Measurements from ENCODE around the gene GSDME.

The GSDME gene

GRCh38 chr7:24734306-24734705 is 23.0 kb downstream of the GSDME start:
- TF ChIP-seq FOXM1 (IDR thresholded peaks at IDR 0.05; ENCODE audit: borderline replicate concordance, low read depth) (no peak), NFIC (IDR thresholded peaks at IDR 0.05) (no peak), YY1 (IDR thresholded peaks at IDR 0.05; ENCODE audit: low read depth) (no peak), MAX (IDR thresholded peaks at IDR 0.05) (no peak), TEAD4 (IDR thresholded peaks at IDR 0.05) (no peak), ZBTB7A (IDR thresholded peaks at IDR 0.05; ENCODE audit: low read depth) (no peak), RAD21 (IDR thresholded peaks at IDR 0.05; ENCODE audit: low read depth) (no peak), EGR1 (IDR thresholded peaks at IDR 0.05) (no peak), REST (IDR thresholded peaks at IDR 0.05; ENCODE audit: low read depth) (no peak), TCF12 (IDR thresholded peaks at IDR 0.05; ENCODE audit: low read depth) (no peak), CEBPB (IDR thresholded peaks at IDR 0.05) (no peak), CREB1 (IDR thresholded peaks at IDR 0.05; ENCODE audit: low read depth) (no peak), EP300 (IDR thresholded peaks at IDR 0.05; ENCODE audit: borderline replicate concordance) (no peak), USF1 (IDR thresholded peaks at IDR 0.05) (no peak), TAF1 (IDR thresholded peaks at IDR 0.05; ENCODE audit: low read depth) (no peak)

- TF ChIP-seq EGR1 (IDR thresholded peaks at IDR 0.05) (no peak), RAD21 (IDR thresholded peaks at IDR 0.05; ENCODE audit: low read depth) (no peak), USF1 (IDR thresholded peaks at IDR 0.05) (no peak), MAX (IDR thresholded peaks at IDR 0.05) (no peak), REST (IDR thresholded peaks at IDR 0.05; ENCODE audit: low read depth) (no peak), TCF12 (IDR thresholded peaks at IDR 0.05; ENCODE audit: low read depth) (no peak), TEAD4 (IDR thresholded peaks at IDR 0.05) (no peak), FOXM1 (IDR thresholded peaks at IDR 0.05; ENCODE audit: borderline replicate concordance, low read depth) (no peak), EP300 (IDR thresholded peaks at IDR 0.05; ENCODE audit: borderline replicate concordance) (no peak), TAF1 (IDR thresholded peaks at IDR 0.05; ENCODE audit: low read depth) (no peak), NFIC (IDR thresholded peaks at IDR 0.05) (no peak), ZBTB7A (IDR thresholded peaks at IDR 0.05; ENCODE audit: low read depth) (no peak), YY1 (IDR thresholded peaks at IDR 0.05; ENCODE audit: low read depth) (no peak)
Measured at GRCh38 chr7:24733414-24734060, 23.7 kb downstream of the GSDME start.

- TF ChIP-seq CEBPB (IDR thresholded peaks at IDR 0.05) (no peak), NFIC (IDR thresholded peaks at IDR 0.05) (no peak), TEAD4 (IDR thresholded peaks at IDR 0.05) (no peak), USF1 (IDR thresholded peaks at IDR 0.05) (no peak), EP300 (IDR thresholded peaks at IDR 0.05; ENCODE audit: borderline replicate concordance) (no peak), CREB1 (IDR thresholded peaks at IDR 0.05; ENCODE audit: low read depth) (no peak), TCF12 (IDR thresholded peaks at IDR 0.05; ENCODE audit: low read depth) (no peak), MAX (IDR thresholded peaks at IDR 0.05) (no peak), TAF1 (IDR thresholded peaks at IDR 0.05; ENCODE audit: low read depth) (no peak), EGR1 (IDR thresholded peaks at IDR 0.05) (no peak)
Measured at GRCh38 chr7:24732646-24733413, 24.4 kb downstream of the GSDME start.

GRCh38 chr7:24731313-24731712 is 26.0 kb downstream of the GSDME start:
- no peak for TF ChIP-seq EGR1 (IDR thresholded peaks at IDR 0.05)
- no peak for TF ChIP-seq TCF12 (IDR thresholded peaks at IDR 0.05; ENCODE audit: low read depth)
- TF ChIP-seq EP300 (IDR thresholded peaks at IDR 0.05; ENCODE audit: borderline replicate concordance), result no peak
- no peak for TF ChIP-seq CEBPB (IDR thresholded peaks at IDR 0.05)
- TF ChIP-seq CREB1 (IDR thresholded peaks at IDR 0.05; ENCODE audit: low read depth), result no peak
- no peak for TF ChIP-seq MAX (IDR thresholded peaks at IDR 0.05)
- no peak for TF ChIP-seq REST (IDR thresholded peaks at IDR 0.05; ENCODE audit: low read depth)
- no peak for TF ChIP-seq USF1 (IDR thresholded peaks at IDR 0.05)
- no peak for TF ChIP-seq YY1 (IDR thresholded peaks at IDR 0.05; ENCODE audit: low read depth)
- no peak for TF ChIP-seq RAD21 (IDR thresholded peaks at IDR 0.05; ENCODE audit: low read depth)
- TF ChIP-seq FOXM1 (IDR thresholded peaks at IDR 0.05; ENCODE audit: borderline replicate concordance, low read depth), result no peak
- TF ChIP-seq TEAD4 (IDR thresholded peaks at IDR 0.05), result no peak
- no peak for TF ChIP-seq TAF1 (IDR thresholded peaks at IDR 0.05; ENCODE audit: low read depth)

All from Ishikawa (cell line).